ENCODE measurements around the gene KIAA0232.

DNA sequence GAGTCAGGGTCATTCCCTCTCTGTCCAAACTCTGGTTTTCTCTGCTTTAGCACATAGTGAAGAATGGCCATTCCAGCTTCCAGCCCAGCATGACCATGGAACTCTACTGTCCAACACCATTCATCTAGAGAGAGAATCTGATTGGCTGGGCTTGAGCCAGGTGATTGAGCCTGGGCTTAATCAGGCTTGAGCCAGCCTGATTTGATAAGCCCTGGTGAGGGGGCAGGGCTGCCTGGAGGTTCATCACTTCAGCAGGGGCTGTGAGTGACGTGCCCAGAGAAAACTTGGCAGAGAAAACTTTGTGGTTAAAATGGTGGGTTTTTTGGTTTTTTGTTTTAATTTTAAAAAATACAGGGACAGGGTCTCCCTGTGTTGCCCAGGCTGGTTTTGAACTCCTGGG is 62.5 kb downstream of the KIAA0232 start:
- TF ChIP-seq TAF1 (IDR thresholded peaks at IDR 0.05; ENCODE audit: borderline replicate concordance, low read depth, low read length) (no peak), POLR2AphosphoS5 (IDR thresholded peaks at IDR 0.05; ENCODE audit: low read depth, low read length) (no peak), POLR2A (IDR thresholded peaks at IDR 0.05; ENCODE audit: low read depth, low read length) (no peak)
